ENCODE data around the gene CATSPERD.

The CATSPERD gene

GRCh38 chr19:5792224-5792623 is 71.8 kb downstream of the CATSPERD start:
- TF ChIP-seq FOXP2 (optimal IDR thresholded peaks at IDR 0.05; ENCODE audit: borderline replicate concordance, extremely low read depth, extremely low read length, insufficient read depth) (no peak), TAF1 (IDR thresholded peaks at IDR 0.05; ENCODE audit: borderline replicate concordance, insufficient read depth, low read length) (no peak), REST (IDR thresholded peaks at IDR 0.05; ENCODE audit: insufficient read depth in 1 of 2, low read depth in 2 of 2, low read length in 2 of 2) (no peak), SIN3A (IDR thresholded peaks at IDR 0.05; ENCODE audit: borderline replicate concordance, insufficient read depth, low read length) (no peak), POLR2AphosphoS5 (IDR thresholded peaks at IDR 0.05; ENCODE audit: low read depth, low read length) (no peak)

GRCh38 chr19:5793188-5793587 is 72.8 kb downstream of the CATSPERD start:
- TF ChIP-seq FOXP2 (optimal IDR thresholded peaks at IDR 0.05; ENCODE audit: borderline replicate concordance, extremely low read depth, extremely low read length, insufficient read depth) (no peak), REST (IDR thresholded peaks at IDR 0.05; ENCODE audit: insufficient read depth in 1 of 2, low read depth in 2 of 2, low read length in 2 of 2) (no peak), TAF1 (IDR thresholded peaks at IDR 0.05; ENCODE audit: borderline replicate concordance, insufficient read depth, low read length) (no peak), POLR2AphosphoS5 (IDR thresholded peaks at IDR 0.05; ENCODE audit: low read depth, low read length) (no peak), SIN3A (IDR thresholded peaks at IDR 0.05; ENCODE audit: borderline replicate concordance, insufficient read depth, low read length) (no peak)

GRCh38 chr19:5795382-5795919 is 75.0 kb downstream of the CATSPERD start:
- TF ChIP-seq REST (IDR thresholded peaks at IDR 0.05; ENCODE audit: insufficient read depth in 1 of 2, low read depth in 2 of 2, low read length in 2 of 2) (no peak), POLR2AphosphoS5 (IDR thresholded peaks at IDR 0.05; ENCODE audit: low read depth, low read length) (no peak), SIN3A (IDR thresholded peaks at IDR 0.05; ENCODE audit: borderline replicate concordance, insufficient read depth, low read length) (no peak), TAF1 (IDR thresholded peaks at IDR 0.05; ENCODE audit: borderline replicate concordance, insufficient read depth, low read length) (no peak), FOXP2 (optimal IDR thresholded peaks at IDR 0.05; ENCODE audit: borderline replicate concordance, extremely low read depth, extremely low read length, insufficient read depth) (no peak)

GRCh38 chr19:5798244-5798643 is 77.8 kb downstream of the CATSPERD start:
- no peak for TF ChIP-seq POLR2AphosphoS5 (IDR thresholded peaks at IDR 0.05; ENCODE audit: low read depth, low read length)
- TF ChIP-seq TAF1 (IDR thresholded peaks at IDR 0.05; ENCODE audit: borderline replicate concordance, insufficient read depth, low read length), result no peak
- TF ChIP-seq REST (IDR thresholded peaks at IDR 0.05; ENCODE audit: insufficient read depth in 1 of 2, low read depth in 2 of 2, low read length in 2 of 2), result no peak
